GM12878 (cell line): ENCODE results near the gene ABCC3. TPM values are rescaled to one million over a fixed set of nuclear protein-coding genes. Genes with fewer than 3 reads are reported as not detected.

ENCODE experiments used
- BCL11A ChIP-seq: IDR thresholded peaks from 2 replicates; pipeline ENCODE4 v1.6.1; 2011; ENCODE audit warnings: low read depth, low read length
- BHLHE40 ChIP-seq, 2 experiments: fragments of 450-650 bp in 1 of 2; IDR thresholded peaks; 2 replicates each; pipeline ENCODE4 v1.6.1; 2011 to 2017; ENCODE audit warnings: low read depth in 2 of 2, borderline replicate concordance in 1 of 2, improper control_type of control experiment in 1 of 2, low read length in 1 of 2, mild to moderate bottlenecking in 1 of 2
- CUX1 ChIP-seq: IDR thresholded peaks from 2 replicates; pipeline ENCODE4 v1.6.1; 2012; ENCODE audit warnings: improper control_type of control experiment, low read depth, low read length; ENCODE audit not compliant: insufficient replicate concordance
- GATAD2B ChIP-seq: fragments of 450-650 bp; conservative IDR thresholded peaks from 2 replicates; pipeline ENCODE4 v1.6.1; 2017; ENCODE audit warnings: low read depth, mild to moderate bottlenecking, moderate library complexity
- KDM1A ChIP-seq: fragments of 200-600 bp; sonication (generic); IDR thresholded peaks from 2 replicates; pipeline ENCODE4 v1.6.1; 2016; ENCODE audit warnings: borderline replicate concordance
- MEF2B ChIP-seq: fragments of 450-650 bp; IDR thresholded peaks from 2 replicates; pipeline ENCODE4 v1.6.1; 2018; ENCODE audit warnings: mild to moderate bottlenecking, moderate library complexity; ENCODE audit not compliant: partially characterized antibody, poor library complexity, severe bottlenecking
- NFIC ChIP-seq: IDR thresholded peaks from 2 replicates; pipeline ENCODE4 v1.6.1; 2012; ENCODE audit warnings: low read depth, mild to moderate bottlenecking, inconsistent platforms, low read length, moderate library complexity
- NFYB ChIP-seq: IDR thresholded peaks from 2 replicates; pipeline ENCODE4 v1.6.1; 2011; ENCODE audit warnings: low read depth, mild to moderate bottlenecking, low read length, improper control_type of control experiment, moderate library complexity; ENCODE audit not compliant: insufficient read depth
- RAD21 ChIP-seq: IDR thresholded peaks from 2 replicates; pipeline ENCODE4 v1.6.1; 2011; ENCODE audit warnings: mild to moderate bottlenecking, low read depth, low read length, moderate library complexity; ENCODE audit not compliant: insufficient read depth
- SIN3A ChIP-seq: IDR thresholded peaks from 2 replicates; pipeline ENCODE4 v1.6.1; 2012; ENCODE audit warnings: low read depth, low read length, improper control_type of control experiment
- SMAD1 ChIP-seq: fragments of 450-650 bp; IDR thresholded peaks from 2 replicates; pipeline ENCODE4 v1.6.1; 2018; ENCODE audit warnings: mild to moderate bottlenecking, low read depth; ENCODE audit not compliant: partially characterized antibody
- SMARCA5 ChIP-seq: fragments of 450-650 bp; IDR thresholded peaks from 2 replicates; pipeline ENCODE4 v1.6.1; 2017; ENCODE audit warnings: mild to moderate bottlenecking
- SMC3 ChIP-seq: IDR thresholded peaks from 2 replicates; pipeline ENCODE4 v1.6.1; 2011; ENCODE audit warnings: low read length, improper control_type of control experiment, borderline replicate concordance
- SRF ChIP-seq, 2 experiments: IDR thresholded peaks; 2 replicates each; pipeline ENCODE4 v1.6.1; 2011; ENCODE audit warnings: low read depth in 2 of 2, low read length in 2 of 2, mild to moderate bottlenecking in 1 of 2, moderate library complexity in 1 of 2
- TCF12 ChIP-seq: IDR thresholded peaks from 2 replicates; pipeline ENCODE4 v1.6.1; 2011; ENCODE audit warnings: low read depth, mild to moderate bottlenecking, low read length
- ZBTB33 ChIP-seq: fragments of 450-650 bp; IDR thresholded peaks from 2 replicates; pipeline ENCODE4 v1.6.1; 2017; ENCODE audit warnings: mild to moderate bottlenecking
- ZBTB40 ChIP-seq: fragments of 450-650 bp; IDR thresholded peaks from 2 replicates; pipeline ENCODE4 v1.6.1; 2016; ENCODE audit warnings: mild to moderate bottlenecking, moderate library complexity, borderline replicate concordance
- ZNF24 ChIP-seq: fragments of 450-650 bp; IDR thresholded peaks from 2 replicates; pipeline ENCODE4 v1.6.1; 2017; ENCODE audit warnings: antibody characterized with exemption, mild to moderate bottlenecking
- ZZZ3 ChIP-seq: IDR thresholded peaks from 2 replicates; pipeline ENCODE4 v1.6.1; 2011; ENCODE audit warnings: low read depth; ENCODE audit not compliant: control insufficient read depth, insufficient read length
- polyA plus RNA-seq, 11 experiments: library from polyadenylated mRNA; depleted of rRNA in 4 of 11; unstranded in 6 of 11; stranded (reverse) in 5 of 11; fragments of >200 nt; fragmentation: Nextera tagmentation in 4 of 11; fragmentation: Illumina TruSeq in 1 of 11; extraction: Ambion mirVana in 4 of 11; extraction: Trizol in 1 of 11; gene quantifications; 1 replicate in 1 of 11; 2 replicates in 10 of 11; pipeline versions ENCODE4 v1.2.1 to v1.2.3, GENCODE V29; 2011 to 2016; ENCODE audit warnings: inconsistent platforms in 2 of 11, missing spikeins in 2 of 11, low read depth in 1 of 11
- total RNA-seq, 4 experiments: library from RNA; depleted of rRNA in 3 of 4; stranded (reverse); fragments of >200 nt in 3 of 4; fragmentation: Illumina TruSeq in 1 of 4; extraction: Trizol in 1 of 4; gene quantifications; 2 replicates each; pipeline versions ENCODE4 v1.2.1 to v1.2.3, GENCODE V29; 2013 to 2021

Gene ABCC3
- total and polyA plus RNA-seq, 10 of the 15 experiments (the other 5 are each of a cell fraction or from before 2014, with no cell fraction given): 0.21 to 2.3 (median 0.71) TPM; not detected in 6

- no peak for TF ChIP-seq ZBTB40
- TF ChIP-seq MEF2B: peak; percentile 72
- peak in 1 of 2 experiments; percentile 23; a peak in 1 of 4 replicates for TF ChIP-seq BHLHE40 (IDR thresholded peaks at IDR 0.05; ENCODE audit: borderline replicate concordance in 1 of 2, low read depth in 2 of 2, low read length in 1 of 2)
- 0 out of 2 replicates have a peak, but pooled peaks have one; percentile 57 for TF ChIP-seq ZNF24
- no peak for TF ChIP-seq BCL11A
- no peak for TF ChIP-seq ZBTB33
- TF ChIP-seq RAD21: peak; percentile 73
- TF ChIP-seq SMAD1: no peak
- TF ChIP-seq GATAD2B: no peak
- no peak for TF ChIP-seq SIN3A
- TF ChIP-seq TCF12: no peak
- TF ChIP-seq NFIC: no peak
- TF ChIP-seq SMC3: peak; percentile 88
- no peak for TF ChIP-seq ZZZ3
- TF ChIP-seq SRF (IDR thresholded peaks at IDR 0.05; ENCODE audit: low read depth in 2 of 2, low read length in 2 of 2): no peak
- TF ChIP-seq NFYB: no peak
- no peak for TF ChIP-seq KDM1A
- 0 out of 2 replicates have a peak, but pooled peaks have one; percentile 25 for TF ChIP-seq SMARCA5
- TF ChIP-seq CUX1: no peak
Observed at GRCh38 chr17:50626037-50626574, 8.6 kb upstream of the ABCC3 start (continued).
